IPS DF 6.9 (cell line): ENCODE results near the gene SFMBT1.

Source experiments
- DNase-seq: peaks from one replicate; pipeline ENCODE4 v3.0.0-alpha.2; 2013; ENCODE audit warnings: low read depth, low spot score
- H3K27ac ChIP-seq: one replicate; pipeline ENCODE4 v1.5.1; 2013; ENCODE audit warnings: low read length, control low read depth
- H3K27me3 ChIP-seq: 2 replicates; pipeline ENCODE4 v1.6.1; 2013; ENCODE audit warnings: mild to moderate bottlenecking, low read length; ENCODE audit not compliant: control insufficient read depth, insufficient read depth
- H3K36me3 ChIP-seq: 2 replicates; pipeline ENCODE4 v1.6.1; 2013; ENCODE audit warnings: low read length; ENCODE audit not compliant: control insufficient read depth, insufficient read depth
- H3K4me1 ChIP-seq: 2 replicates; pipeline ENCODE4 v1.6.1; 2013; ENCODE audit warnings: low read length; ENCODE audit not compliant: control insufficient read depth, insufficient read depth
- H3K4me3 ChIP-seq: 2 replicates; pipeline ENCODE4 v1.5.1; 2013; ENCODE audit warnings: mild to moderate bottlenecking, low read length
- H3K9me3 ChIP-seq: 2 replicates; pipeline ENCODE4 v1.6.1; 2013; ENCODE audit warnings: low read length, inconsistent platforms; ENCODE audit not compliant: control insufficient read depth, insufficient read depth
- WGBS: extraction: QIAGEN DNeasy Blood & Tissue Kit; methylation state at CpG from one replicate; pipeline ENCODE4 v1.1.7; 2013; ENCODE audit warnings: mixed read lengths, missing lambda C conversion rate; ENCODE audit not compliant: insufficient read length, insufficient coverage; 5-methylcytosine and 5-hydroxymethylcytosine counted together

The SFMBT1 gene

GRCh38 chr3:52874864-52875587 lies 170.8 kb downstream of the SFMBT1 start:
- Histone ChIP-seq H3K4me1 (peaks cover 2% of the 10 kb centered on the region; the same call in 1 of the 2 replicates), H3K27me3 (no peaks in the 10 kb centered on the region), H3K36me3 (no peaks in the 10 kb centered on the region), H3K9me3 (no peaks in the 10 kb centered on the region), H3K4me3 (no peak overlapping the region), H3K27ac (no peak overlapping the region)
- no peak for DNase-seq
- no CpG with 5 or more reads among the region's 9 CpGs for WGBS

- no peaks in the 10 kb centered on the region for H3K36me3 ChIP-seq
- no peaks in the 10 kb centered on the region for H3K9me3 ChIP-seq
- no peak overlapping the region for H3K27ac ChIP-seq
- no peak overlapping the region for H3K4me3 ChIP-seq
- no peak for DNase-seq
- peaks cover 2% of the 10 kb centered on the region; the same call in 1 of the 2 replicates for H3K4me1 ChIP-seq
- H3K27me3 ChIP-seq = no peaks in the 10 kb centered on the region
- no CpG with 5 or more reads among the region's 5 CpGs for WGBS
Observed at GRCh38 chr3:52874160-52874701, 171.6 kb downstream of the SFMBT1 start.

DNA sequence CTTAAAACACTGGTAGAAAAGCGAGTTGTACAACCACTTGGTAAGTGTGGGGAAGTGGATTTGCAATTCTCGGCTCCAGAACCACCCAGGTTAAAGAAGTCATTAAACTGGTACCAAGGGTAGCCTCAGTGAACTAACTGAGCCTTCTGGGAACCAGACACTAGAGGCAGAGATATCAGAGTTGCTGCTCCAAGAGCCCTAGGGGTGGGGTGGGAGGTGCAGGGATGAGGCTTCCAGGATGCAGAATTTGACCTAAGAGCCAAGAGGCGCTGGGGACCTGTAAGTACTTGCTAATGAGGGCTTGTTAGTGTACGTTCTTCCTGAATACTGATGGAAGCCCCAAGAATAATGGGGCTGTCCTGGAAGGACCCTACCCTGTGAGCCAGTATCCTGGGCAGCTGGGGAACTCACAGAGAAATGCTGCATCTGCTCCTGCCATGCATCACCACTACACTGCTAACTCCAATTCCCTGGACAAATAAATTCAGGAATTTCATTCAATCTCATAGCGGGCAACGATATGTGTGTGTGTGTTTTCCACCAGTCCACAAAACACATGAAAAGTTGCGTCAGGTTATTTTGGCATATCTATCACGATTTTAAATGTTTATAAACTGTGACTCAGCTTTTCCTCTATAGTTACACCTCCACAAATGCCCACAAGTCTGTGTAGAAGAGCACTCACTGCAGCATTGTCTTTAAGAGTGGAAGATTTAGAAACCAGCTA lies 172.3 kb downstream of the SFMBT1 start:
- Histone ChIP-seq H3K4me1 (peaks cover 2% of the 10 kb centered on the region; the same call in 1 of the 2 replicates), H3K9me3 (no peaks in the 10 kb centered on the region), H3K27ac (no peak overlapping the region), H3K27me3 (no peaks in the 10 kb centered on the region), H3K36me3 (no peaks in the 10 kb centered on the region), H3K4me3 (no peak overlapping the region)
- no CpG with 5 or more reads among the region's 8 CpGs for WGBS
- DNase-seq = no peak

DNA sequence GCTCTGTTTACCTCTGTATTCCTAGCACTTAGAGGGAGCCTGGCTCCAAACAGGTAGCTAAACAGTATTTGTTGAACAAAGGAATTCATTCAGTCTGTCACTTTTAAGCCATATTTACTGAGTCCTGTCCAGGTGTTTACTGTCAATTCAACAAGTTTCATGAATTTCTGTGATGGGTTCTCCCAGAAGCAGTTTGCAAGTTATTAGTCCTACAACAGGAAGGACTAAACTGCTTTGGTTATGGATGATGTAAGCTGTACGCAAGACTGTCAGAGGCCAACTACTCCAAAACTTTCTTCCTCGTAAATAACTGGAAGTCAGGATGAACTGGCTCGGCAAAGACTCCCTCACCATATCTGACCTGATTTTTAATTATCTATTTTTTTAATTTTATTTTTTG lies 173.6 kb downstream of the SFMBT1 start:
- DNase-seq = no peak
- Histone ChIP-seq H3K27me3 (no peaks in the 10 kb centered on the region), H3K4me3 (no peak overlapping the region), H3K36me3 (no peaks in the 10 kb centered on the region), H3K4me1 (peaks cover 2% of the 10 kb centered on the region; the same call in 1 of the 2 replicates), H3K9me3 (no peaks in the 10 kb centered on the region), H3K27ac (no peak overlapping the region)
- no CpG with 5 or more reads among the region's 3 CpGs for WGBS

- peaks cover 2% of the 10 kb centered on the region; the same call in 1 of the 2 replicates for H3K4me1 ChIP-seq
- no peak for DNase-seq
- no peak overlapping the region for H3K4me3 ChIP-seq
- no peaks in the 10 kb centered on the region for H3K27me3 ChIP-seq
- H3K27ac ChIP-seq = no peak overlapping the region
- no CpG with 5 or more reads among the region's 9 CpGs for WGBS
- H3K36me3 ChIP-seq = no peaks in the 10 kb centered on the region
- no peaks in the 10 kb centered on the region for H3K9me3 ChIP-seq
Observed at GRCh38 chr3:52871761-52872160, 174.1 kb downstream of the SFMBT1 start.

GRCh38 chr3:52870471-52870870 lies 175.4 kb downstream of the SFMBT1 start:
- no peak overlapping the region for H3K27ac ChIP-seq
- DNase-seq = no peak
- no peaks in the 10 kb centered on the region for H3K9me3 ChIP-seq
- H3K27me3 ChIP-seq = no peaks in the 10 kb centered on the region
- no peaks in the 10 kb centered on the region for H3K36me3 ChIP-seq
- no CpG with 5 or more reads among the region's 10 CpGs for WGBS
- H3K4me1 ChIP-seq = no peaks in the 10 kb centered on the region
- no peak overlapping the region for H3K4me3 ChIP-seq

- no peaks in the 10 kb centered on the region for H3K4me1 ChIP-seq
- H3K4me3 ChIP-seq = no peak overlapping the region
- no peak for DNase-seq
- H3K9me3 ChIP-seq = no peaks in the 10 kb centered on the region
- H3K36me3 ChIP-seq = no peaks in the 10 kb centered on the region
- H3K27me3 ChIP-seq = no peaks in the 10 kb centered on the region
- no CpG with 5 or more reads among the region's 12 CpGs for WGBS
- H3K27ac ChIP-seq = no peak overlapping the region
Observed at GRCh38 chr3:52866427-52866826, 179.4 kb downstream of the SFMBT1 start.

DNA sequence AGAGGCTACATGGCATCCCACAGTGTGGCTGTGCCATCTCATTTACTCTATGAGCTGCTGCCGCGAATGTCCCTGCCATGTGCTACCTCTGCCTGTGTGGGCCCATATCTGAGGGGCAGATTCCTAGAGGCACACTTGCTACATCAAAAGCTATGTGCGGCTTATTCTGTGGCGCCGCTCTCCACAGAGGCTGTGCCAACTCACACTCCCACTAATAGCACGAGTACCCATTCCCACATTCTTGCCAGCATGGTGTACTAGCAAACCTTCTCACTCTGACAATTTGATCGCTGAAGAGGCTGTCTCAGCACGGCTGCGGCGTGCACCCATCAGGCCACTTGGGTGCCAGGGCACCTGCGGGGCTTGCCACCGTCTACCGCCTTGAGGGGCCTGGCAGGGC lies 179.9 kb downstream of the SFMBT1 start:
- Histone ChIP-seq H3K4me1 (no peaks in the 10 kb centered on the region), H3K27ac (no peak overlapping the region), H3K4me3 (no peak overlapping the region), H3K36me3 (no peaks in the 10 kb centered on the region), H3K27me3 (no peaks in the 10 kb centered on the region), H3K9me3 (no peaks in the 10 kb centered on the region)
- WGBS = no CpG with 5 or more reads among the region's 13 CpGs
- DNase-seq = no peak

GRCh38 chr3:52860424-52860768 lies 185.5 kb downstream of the SFMBT1 start:
- no CpG with 5 or more reads among the region's 8 CpGs for WGBS
- H3K27ac ChIP-seq = no peak overlapping the region

DNA sequence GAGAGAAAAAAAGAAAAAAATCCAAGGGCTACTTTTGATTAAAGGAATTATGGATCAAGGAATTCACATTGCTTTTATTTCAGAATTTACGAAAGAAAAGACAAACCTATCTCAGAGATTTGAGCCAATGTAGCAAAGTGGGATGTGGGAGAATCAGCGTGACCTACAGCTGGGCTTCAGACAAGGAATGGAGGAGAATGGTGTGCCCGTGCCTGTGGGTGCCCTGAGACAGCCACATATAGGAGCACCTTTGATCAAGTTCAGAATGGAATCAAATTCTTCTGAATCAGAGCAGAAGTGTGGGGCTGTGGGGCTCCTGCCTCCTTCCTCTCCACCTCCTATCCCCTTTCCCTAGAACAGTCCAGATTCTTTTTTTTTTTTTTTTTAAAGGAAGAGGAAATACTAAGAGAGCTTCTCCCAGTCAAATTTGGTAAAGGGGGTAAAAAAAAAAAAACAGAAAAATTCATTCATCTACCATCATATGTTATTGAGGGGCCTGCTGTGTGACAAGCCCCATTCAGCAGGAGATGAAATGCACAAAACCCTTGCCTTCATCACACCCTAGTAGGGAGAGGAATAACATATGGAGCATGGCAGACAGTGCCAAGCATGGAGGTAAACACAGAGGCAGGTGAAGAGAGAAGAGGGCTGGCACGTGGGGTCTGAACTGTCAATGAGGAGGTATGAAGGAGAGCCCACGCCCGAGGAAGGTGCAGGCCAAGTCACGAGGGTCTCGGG lies 186.0 kb downstream of the SFMBT1 start:
- Histone ChIP-seq H3K27ac (no peak overlapping the region), H3K4me3 (no peak overlapping the region), H3K27me3 (no peaks in the 10 kb centered on the region), H3K36me3 (no peaks in the 10 kb centered on the region), H3K4me1 (no peaks in the 10 kb centered on the region), H3K9me3 (no peaks in the 10 kb centered on the region)
- DNase-seq = no peak
- no CpG with 5 or more reads among the region's 8 CpGs for whole genome bisulfite sequencing

More at GRCh38 chr3:52860424-52860768, 185.5 kb downstream of the SFMBT1 start:
- no peaks in the 10 kb centered on the region for H3K27me3 ChIP-seq
- no peak for DNase-seq
- H3K9me3 ChIP-seq = no peaks in the 10 kb centered on the region
- H3K36me3 ChIP-seq = no peaks in the 10 kb centered on the region
- H3K4me3 ChIP-seq = no peak overlapping the region
- no peaks in the 10 kb centered on the region for H3K4me1 ChIP-seq
